OCI-LY3 (cell line): ENCODE data around the gene KRTAP5-3.

Experiments
- EZH2phosphoT487 ChIP-seq: fragments of 200-600 bp; shearing (Covaris generic); IDR thresholded peaks from 2 replicates; pipeline ENCODE4 v1.6.1; 2018; ENCODE audit warnings: antibody characterized with exemption, mixed run types, low read depth
- TF ChIP-seq, protein P1 (sequence below): fragments of 200-600, 300-600 bp; sonication (generic); IDR thresholded peaks from 2 replicates; pipeline ENCODE4 v1.5.1; 2014; ENCODE audit warnings: antibody characterized with exemption, low read length, low read depth

GRCh38 chr11:1654388-1655167 lies 46.3 kb upstream of the KRTAP5-3 start:
- TF ChIP-seq, protein P1, sequence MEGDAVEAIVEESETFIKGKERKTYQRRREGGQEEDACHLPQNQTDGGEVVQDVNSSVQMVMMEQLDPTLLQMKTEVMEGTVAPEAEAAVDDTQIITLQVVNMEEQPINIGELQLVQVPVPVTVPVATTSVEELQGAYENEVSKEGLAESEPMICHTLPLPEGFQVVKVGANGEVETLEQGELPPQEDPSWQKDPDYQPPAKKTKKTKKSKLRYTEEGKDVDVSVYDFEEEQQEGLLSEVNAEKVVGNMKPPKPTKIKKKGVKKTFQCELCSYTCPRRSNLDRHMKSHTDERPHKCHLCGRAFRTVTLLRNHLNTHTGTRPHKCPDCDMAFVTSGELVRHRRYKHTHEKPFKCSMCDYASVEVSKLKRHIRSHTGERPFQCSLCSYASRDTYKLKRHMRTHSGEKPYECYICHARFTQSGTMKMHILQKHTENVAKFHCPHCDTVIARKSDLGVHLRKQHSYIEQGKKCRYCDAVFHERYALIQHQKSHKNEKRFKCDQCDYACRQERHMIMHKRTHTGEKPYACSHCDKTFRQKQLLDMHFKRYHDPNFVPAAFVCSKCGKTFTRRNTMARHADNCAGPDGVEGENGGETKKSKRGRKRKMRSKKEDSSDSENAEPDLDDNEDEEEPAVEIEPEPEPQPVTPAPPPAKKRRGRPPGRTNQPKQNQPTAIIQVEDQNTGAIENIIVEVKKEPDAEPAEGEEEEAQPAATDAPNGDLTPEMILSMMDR: no peak
- TF ChIP-seq EZH2phosphoT487: no peak
